ENCODE results near the gene BTBD16.

BTBD16 gene

DNA sequence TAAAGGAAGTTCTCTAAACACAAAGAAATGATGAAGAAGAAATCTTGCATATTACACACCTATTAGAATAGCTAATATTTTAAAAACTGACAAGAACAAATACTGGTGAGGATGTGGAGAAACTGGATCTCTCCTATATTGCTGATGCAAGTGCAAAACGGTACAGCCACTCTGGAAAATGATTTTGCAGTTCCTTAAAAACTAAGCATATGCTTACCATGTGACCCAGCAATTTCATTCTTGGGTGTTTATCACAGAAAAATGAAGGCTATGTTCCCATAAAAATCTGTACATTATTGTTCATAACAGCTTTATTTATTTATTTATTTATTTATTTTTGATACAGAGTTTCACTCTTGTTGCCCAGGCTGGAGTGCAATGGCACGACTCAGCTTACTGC lies 88.5 kb downstream of the BTBD16 start:
- FAIRE-seq = no peak
- TF ChIP-seq, protein P1, sequence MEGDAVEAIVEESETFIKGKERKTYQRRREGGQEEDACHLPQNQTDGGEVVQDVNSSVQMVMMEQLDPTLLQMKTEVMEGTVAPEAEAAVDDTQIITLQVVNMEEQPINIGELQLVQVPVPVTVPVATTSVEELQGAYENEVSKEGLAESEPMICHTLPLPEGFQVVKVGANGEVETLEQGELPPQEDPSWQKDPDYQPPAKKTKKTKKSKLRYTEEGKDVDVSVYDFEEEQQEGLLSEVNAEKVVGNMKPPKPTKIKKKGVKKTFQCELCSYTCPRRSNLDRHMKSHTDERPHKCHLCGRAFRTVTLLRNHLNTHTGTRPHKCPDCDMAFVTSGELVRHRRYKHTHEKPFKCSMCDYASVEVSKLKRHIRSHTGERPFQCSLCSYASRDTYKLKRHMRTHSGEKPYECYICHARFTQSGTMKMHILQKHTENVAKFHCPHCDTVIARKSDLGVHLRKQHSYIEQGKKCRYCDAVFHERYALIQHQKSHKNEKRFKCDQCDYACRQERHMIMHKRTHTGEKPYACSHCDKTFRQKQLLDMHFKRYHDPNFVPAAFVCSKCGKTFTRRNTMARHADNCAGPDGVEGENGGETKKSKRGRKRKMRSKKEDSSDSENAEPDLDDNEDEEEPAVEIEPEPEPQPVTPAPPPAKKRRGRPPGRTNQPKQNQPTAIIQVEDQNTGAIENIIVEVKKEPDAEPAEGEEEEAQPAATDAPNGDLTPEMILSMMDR (IDR thresholded peaks at IDR 0.05; ENCODE audit: insufficient read depth, missing control alignments) = no peak
- no peak for DNase-seq (ENCODE audit: insufficient read length, low spot score)

DNA sequence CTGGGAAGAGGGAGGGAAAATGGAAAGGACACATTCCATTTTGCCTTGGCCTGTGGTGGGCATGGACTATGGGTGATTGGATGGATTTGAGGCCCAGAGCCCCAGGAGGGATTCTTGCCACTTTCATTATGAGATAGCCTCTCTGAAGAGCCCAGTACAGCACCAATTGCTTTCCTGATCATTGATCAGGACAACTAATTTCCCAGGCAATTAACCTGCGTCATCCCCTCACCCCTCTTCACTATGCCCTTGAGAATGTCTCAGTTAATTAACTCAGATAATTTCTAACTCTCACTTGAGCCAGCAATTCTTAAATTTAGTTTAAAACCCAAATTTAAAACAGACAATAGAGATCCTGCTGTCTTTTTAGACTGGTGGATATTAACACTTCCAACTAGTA lies 90.0 kb downstream of the BTBD16 start:
- no peak for FAIRE-seq
- TF ChIP-seq, protein P1 (IDR thresholded peaks at IDR 0.05; ENCODE audit: insufficient read depth, missing control alignments) = no peak
- DNase-seq (ENCODE audit: insufficient read length, low spot score) = no peak

DNA sequence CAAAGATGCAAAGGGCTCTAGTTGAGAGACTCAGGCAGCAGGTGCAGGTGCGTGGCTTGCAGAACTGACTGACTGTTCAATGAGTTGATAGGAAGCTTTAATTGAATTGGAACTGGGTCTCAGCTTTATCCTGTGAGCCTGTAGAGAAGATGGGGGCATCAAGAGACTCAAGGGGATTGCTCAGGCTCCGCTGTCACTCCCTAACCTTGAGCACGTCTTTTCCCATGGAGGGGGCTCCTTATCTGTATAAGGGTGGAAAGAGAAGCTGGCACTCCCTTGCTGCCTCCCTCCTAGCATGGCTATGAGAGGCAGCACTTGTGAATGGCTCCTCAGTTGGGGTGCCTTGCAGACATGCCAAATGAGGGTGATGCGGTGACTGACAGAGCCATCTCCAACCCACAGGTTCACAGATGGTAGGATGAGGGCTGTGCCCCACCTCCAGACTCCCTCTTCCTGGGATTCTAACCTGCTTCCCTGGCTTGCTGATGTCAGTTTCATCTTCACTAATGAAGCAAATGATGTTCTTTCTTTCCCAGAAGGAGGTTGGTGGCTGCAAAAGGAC lies 91.0 kb downstream of the BTBD16 start:
- FAIRE-seq = no peak
- DNase-seq (ENCODE audit: insufficient read length, low spot score) = no peak
- TF ChIP-seq, protein P1 (IDR thresholded peaks at IDR 0.05; ENCODE audit: insufficient read depth, missing control alignments) = no peak

DNA sequence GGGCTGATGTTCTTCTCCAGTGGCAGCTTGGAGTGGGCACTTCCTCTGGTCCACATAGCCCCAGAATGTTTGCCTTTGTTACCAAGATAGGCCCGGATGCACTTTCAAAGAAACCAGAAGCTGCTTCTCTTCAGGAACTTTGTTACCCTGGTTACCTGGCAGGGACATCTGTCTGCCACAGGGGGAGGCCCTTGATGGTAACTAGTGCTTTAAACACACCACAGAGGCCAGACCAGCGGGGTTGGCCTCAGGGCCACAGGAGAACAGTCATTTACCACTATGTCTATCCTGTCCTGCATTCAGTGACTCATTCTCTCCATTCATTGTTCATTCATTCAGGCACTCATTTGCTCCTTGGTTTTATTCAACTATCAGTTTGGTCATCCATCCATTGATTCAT lies 91.5 kb downstream of the BTBD16 start:
- DNase-seq (ENCODE audit: insufficient read length, low spot score) (no peak), FAIRE-seq (no peak)
- TF ChIP-seq, protein P1 (IDR thresholded peaks at IDR 0.05; ENCODE audit: insufficient read depth, missing control alignments) = no peak

DNA sequence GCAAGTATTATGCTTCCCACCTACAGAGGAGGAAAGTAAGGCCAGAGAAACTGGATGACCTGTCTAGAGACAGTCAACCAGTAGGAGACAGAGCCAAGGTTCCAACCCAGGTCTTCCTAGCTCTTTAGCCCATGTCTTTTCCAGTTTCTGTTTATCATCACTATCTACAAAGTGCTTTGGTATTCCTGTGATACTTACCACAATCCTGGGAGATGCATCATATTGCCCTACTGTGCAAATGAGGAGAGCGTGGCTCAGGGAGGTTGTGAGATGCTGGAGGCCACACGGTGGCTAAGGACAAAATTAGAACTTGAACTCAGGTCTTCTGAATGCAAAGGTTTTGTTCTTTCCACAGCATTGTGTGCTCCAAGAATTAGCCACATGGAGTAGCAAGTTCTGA lies 92.2 kb downstream of the BTBD16 start:
- FAIRE-seq = no peak
- TF ChIP-seq, protein P1 (IDR thresholded peaks at IDR 0.05; ENCODE audit: insufficient read depth, missing control alignments) = no peak

DNA sequence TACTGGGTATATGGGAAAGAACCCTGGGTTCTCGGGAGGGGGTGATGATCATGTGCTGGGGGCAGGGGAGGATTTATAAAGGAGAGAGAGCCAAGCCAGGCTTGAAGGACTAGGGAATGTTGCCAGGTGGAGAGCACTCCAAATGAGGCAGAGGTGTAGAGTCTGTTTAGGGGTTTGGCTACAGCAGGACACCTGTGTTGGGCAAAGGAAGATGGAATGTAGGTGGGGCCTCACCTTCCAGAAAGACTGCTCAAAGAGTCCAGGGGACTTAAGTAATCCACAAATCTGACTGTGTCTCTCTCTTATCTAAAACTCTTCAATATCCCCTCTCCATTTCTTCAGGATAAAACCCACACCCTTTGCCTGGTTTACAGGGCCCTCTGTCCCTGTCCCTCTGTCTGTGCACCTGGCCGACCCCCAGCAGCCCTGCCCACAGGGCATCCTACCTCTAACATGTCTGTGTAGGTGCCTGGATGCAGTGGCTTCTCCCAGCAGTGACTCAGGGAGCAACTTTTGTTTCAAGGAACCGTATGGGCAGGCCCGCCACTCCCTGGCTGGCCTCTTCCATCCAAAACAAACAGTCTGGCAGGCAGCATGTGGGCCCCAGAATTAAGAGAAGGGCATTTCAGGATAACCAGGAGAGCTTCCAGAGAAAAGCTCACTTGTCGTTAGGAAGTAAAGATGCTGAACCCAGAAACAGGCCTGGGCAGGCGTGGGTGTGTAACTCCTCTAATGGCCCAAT lies 92.8 kb downstream of the BTBD16 start:
- FAIRE-seq (no peak), DNase-seq (ENCODE audit: insufficient read length, low spot score) (no peak)
- TF ChIP-seq, protein P1 (IDR thresholded peaks at IDR 0.05; ENCODE audit: insufficient read depth, missing control alignments) = no peak

More for the DNA sequence above, 92.2 kb downstream of the BTBD16 start:
- DNase-seq (ENCODE audit: insufficient read length, low spot score) = no peak

Measured in D721Med (cell line).